IPS-NIHi7 (cell line): ENCODE data around the gene CYFIP2.
A peak's percentile ranks its signal among the peaks of the same experiment; 100 is the strongest.

Experiments
- DNase-seq: peaks from one replicate; pipeline ENCODE4 v3.0.0; 2012; ENCODE audit warnings: mixed read lengths; ENCODE audit errors: extremely low spot score

Gene CYFIP2

DNA sequence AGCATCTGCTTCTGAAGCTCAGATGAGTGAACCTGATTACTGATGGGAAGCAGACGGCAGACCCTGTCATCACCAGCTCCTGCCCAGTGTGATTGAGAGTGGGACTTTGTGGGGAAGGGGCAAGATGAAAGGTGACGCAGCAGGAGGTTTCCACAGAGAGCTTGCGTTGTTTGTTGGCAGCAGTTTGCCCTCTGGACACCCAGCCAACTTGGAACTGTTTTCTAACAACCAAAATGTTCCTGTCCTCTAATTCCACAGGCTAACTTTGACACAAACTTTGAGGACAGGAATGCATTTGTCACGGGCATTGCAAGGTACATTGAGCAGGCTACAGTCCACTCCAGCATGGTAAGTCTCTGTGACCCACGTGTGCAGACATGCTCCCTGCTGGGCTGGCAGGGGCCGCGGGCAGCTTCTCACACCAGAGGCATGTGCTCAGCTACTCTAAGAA is 20.9 kb downstream of the CYFIP2 start:
- DNase-seq: no peak

DNA sequence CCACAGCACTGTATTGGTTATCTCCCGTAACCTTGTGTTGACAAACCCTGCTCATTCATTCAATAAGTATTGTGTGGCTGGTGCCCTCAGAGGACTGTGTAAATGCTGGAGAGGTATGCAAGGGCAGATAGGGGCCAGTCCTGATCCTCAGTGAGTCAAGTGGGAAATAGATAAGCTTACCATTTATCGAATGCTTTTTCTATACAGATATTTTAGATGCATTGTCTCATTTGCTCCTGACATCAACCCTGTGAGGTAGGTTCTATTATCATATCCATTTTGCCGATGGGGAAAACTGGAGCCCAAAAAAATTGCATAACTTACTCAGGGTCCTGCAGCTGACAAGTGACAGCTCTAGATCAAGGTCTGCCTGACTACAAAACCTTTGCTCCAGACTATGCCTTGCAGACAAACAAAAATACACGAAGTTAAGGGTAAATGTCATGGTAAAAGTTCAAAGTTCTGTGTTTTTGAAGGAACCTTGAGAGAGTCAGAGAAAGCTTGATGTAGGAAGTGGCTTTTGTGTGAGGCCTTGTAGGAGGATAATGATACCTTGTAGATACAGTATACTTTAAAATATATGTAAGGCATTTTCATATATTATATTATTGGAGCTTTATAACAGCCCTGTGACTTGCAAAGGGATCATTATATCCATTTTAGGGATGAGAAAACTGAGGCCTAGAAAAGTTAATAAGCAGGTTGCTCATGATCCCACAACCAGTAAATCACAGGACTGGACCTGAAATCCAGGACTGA is 22.7 kb downstream of the CYFIP2 start:
- DNase-seq: no peak

DNA sequence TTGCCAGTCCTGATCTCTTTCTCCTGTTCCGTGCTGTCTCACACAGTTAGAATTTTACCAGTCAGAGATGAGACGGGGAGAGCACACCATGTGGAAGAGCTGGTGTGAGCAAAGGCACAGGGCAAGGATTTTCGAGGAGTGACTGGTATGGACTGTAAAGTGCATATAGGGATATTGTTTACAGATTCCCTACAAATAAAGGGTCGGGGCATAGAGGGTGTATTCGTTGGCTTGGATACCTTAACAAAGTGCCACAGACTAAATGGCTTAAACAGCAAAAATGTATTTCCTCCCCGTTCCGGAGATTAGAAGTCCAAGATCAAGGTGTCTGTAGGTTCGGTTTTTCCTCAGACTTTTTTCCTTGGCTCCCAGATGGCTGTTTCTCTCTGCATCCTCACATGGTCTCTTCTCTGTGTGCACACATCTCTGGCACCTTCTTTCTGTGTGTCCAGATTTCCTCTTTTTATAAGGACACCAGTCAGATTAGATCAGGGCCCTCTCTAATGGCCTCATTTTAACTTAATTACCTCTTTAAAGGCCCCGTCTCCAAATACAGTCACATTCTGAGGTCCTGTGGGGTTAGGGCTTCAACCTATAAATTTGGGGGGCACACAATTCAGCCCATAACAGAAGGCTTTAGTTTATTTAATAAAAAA is 23.4 kb downstream of the CYFIP2 start:
- no peak for DNase-seq

GRCh38 chr5:157290156-157290980 is 24.4 kb downstream of the CYFIP2 start:
- DNase-seq: no peak

DNA sequence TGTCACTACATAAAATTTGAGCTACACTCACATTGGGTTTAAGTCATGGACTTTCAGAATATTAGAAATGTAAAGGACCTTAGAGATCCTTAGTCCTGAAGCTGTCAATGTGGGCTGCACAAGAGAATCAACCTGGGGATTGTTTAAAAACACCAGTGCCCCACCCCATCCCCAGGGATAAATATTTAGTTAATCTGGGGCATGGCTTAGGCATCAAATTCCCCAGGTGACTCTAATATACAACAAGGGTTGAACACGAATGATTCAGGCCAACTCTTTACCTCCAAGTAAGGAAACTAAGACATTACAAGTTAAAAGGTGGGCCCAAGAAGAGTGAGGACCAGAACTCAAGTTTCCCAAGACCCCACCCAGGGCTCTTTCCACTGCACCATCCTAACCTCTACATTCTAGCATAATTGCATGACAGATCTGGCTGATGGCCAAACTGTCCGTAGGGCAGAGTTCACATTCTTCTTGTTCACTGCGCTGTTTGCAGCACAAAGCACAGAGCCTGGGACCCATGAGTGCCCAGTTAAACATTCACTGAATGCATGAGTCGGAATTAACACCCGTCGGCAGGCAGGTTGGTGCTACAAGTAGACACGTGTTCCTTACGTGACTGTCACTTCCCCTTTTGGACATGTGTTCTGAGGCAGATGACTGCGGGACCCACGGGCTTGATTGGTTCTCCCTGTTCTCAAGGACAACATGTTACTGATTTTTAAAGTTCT is 25.2 kb downstream of the CYFIP2 start:
- DNase-seq: no peak

- DNase-seq: no peak
Observed at GRCh38 chr5:157292599-157292998, 26.7 kb downstream of the CYFIP2 start.

- DNase-seq: no peak
Observed at GRCh38 chr5:157294407-157295091, 28.6 kb downstream of the CYFIP2 start.

GRCh38 chr5:157295247-157295646 is 29.3 kb downstream of the CYFIP2 start:
- DNase-seq: no peak

GRCh38 chr5:157300564-157300963 is 34.6 kb downstream of the CYFIP2 start:
- DNase-seq: no peak

GRCh38 chr5:157301066-157301465 is 35.1 kb downstream of the CYFIP2 start:
- no peak for DNase-seq

GRCh38 chr5:157303023-157303422 is 37.1 kb downstream of the CYFIP2 start:
- DNase-seq: no peak

GRCh38 chr5:157303667-157304327 is 37.9 kb downstream of the CYFIP2 start:
- DNase-seq: peak; percentile 80

GRCh38 chr5:157306081-157306480 is 40.2 kb downstream of the CYFIP2 start:
- DNase-seq: no peak

GRCh38 chr5:157306692-157307471 is 41.0 kb downstream of the CYFIP2 start:
- no peak for DNase-seq

GRCh38 chr5:157308836-157309465 is 43.0 kb downstream of the CYFIP2 start:
- DNase-seq: no peak

GRCh38 chr5:157309796-157310195 is 43.9 kb downstream of the CYFIP2 start:
- peak; percentile 22 for DNase-seq

- no peak for DNase-seq
Observed at GRCh38 chr5:157311595-157311994, 45.7 kb downstream of the CYFIP2 start.

GRCh38 chr5:157312492-157312891 is 46.6 kb downstream of the CYFIP2 start:
- DNase-seq: peak; percentile 77

- no peak for DNase-seq
Observed at GRCh38 chr5:157322581-157322980, 56.7 kb downstream of the CYFIP2 start.
